HEK293 (cell line): ENCODE measurements around the gene GNG4.

Experiments
- YY1 ChIP-seq: fragments of 450-650 bp; formaldehyde crosslinking; IDR thresholded peaks from 2 replicates; pipeline ENCODE4 v1.5.1; 2018; ENCODE audit warnings: missing biosample characterization, missing genetic modification characterization
- ZBTB21 ChIP-seq: fragments of 450-650 bp; formaldehyde crosslinking; IDR thresholded peaks from 2 replicates; pipeline ENCODE4 v1.5.1; 2017; ENCODE audit warnings: missing biosample characterization, missing genetic modification characterization
- ZNF416 ChIP-seq: fragments of 450-650 bp; formaldehyde crosslinking; IDR thresholded peaks from 2 replicates; pipeline ENCODE4 v1.5.1; 2016; ENCODE audit warnings: missing biosample characterization, missing genetic modification characterization
- ZNF530 ChIP-seq: fragments of 450-650 bp; formaldehyde crosslinking; IDR thresholded peaks from 2 replicates; pipeline ENCODE4 v1.5.1; 2016; ENCODE audit warnings: low read depth, missing biosample characterization, missing genetic modification characterization
- ZNF776 ChIP-seq: fragments of 450-650 bp; formaldehyde crosslinking; IDR thresholded peaks from 2 replicates; pipeline ENCODE4 v1.5.0; 2017; ENCODE audit warnings: missing biosample characterization, missing genetic modification characterization, borderline replicate concordance
- TF ChIP-seq, protein P1 (sequence below): fragments of 450-650 bp; formaldehyde crosslinking; IDR thresholded peaks from 2 replicates; pipeline ENCODE4 v1.5.1; 2016; ENCODE audit warnings: missing biosample characterization, missing genetic modification characterization
- TF ChIP-seq, protein P2 (sequence below): fragments of 450-650 bp; formaldehyde crosslinking; IDR thresholded peaks from 2 replicates; pipeline ENCODE4 v1.5.1; 2016; ENCODE audit warnings: missing biosample characterization, missing genetic modification characterization, low read depth

DNA sequence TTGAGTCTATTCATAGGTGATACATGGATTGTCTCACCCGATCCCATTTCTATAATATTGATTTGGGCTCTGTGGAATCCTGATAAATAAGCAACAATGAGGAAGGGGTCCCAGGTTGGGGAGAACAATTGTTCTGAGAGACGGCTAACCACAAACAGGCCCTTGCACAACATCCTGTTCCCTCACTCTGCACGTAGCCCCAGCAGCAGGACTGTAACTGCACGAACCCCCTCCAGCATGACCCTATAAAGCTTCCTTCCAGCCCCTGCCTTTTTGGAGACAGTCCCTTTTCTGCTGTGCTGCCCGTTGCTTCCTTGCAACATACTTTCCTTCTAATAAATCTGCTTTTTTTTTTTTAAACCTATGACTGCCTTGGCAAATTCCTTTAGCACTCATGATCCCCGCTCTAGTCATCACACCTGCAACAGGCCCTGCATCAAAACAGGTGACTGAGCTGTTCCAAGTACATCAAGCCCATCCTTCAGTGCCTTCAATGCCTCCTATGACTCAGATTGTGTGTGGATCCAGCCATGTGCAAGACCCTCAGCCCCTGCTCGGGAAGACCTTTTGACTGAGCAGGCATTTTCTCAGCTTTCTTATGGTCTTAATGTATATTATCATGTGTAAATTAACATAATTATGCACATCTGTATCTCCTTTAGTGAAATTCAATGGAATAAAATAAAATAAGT, 81.6 kb downstream of the GNG4 start:
- TF ChIP-seq ZNF776: no peak
- TF ChIP-seq, protein P1, sequence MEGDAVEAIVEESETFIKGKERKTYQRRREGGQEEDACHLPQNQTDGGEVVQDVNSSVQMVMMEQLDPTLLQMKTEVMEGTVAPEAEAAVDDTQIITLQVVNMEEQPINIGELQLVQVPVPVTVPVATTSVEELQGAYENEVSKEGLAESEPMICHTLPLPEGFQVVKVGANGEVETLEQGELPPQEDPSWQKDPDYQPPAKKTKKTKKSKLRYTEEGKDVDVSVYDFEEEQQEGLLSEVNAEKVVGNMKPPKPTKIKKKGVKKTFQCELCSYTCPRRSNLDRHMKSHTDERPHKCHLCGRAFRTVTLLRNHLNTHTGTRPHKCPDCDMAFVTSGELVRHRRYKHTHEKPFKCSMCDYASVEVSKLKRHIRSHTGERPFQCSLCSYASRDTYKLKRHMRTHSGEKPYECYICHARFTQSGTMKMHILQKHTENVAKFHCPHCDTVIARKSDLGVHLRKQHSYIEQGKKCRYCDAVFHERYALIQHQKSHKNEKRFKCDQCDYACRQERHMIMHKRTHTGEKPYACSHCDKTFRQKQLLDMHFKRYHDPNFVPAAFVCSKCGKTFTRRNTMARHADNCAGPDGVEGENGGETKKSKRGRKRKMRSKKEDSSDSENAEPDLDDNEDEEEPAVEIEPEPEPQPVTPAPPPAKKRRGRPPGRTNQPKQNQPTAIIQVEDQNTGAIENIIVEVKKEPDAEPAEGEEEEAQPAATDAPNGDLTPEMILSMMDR (tag by site-specific recombination): no peak
- TF ChIP-seq ZNF530 (tag by site-specific recombination): no peak
- TF ChIP-seq, protein P2, sequence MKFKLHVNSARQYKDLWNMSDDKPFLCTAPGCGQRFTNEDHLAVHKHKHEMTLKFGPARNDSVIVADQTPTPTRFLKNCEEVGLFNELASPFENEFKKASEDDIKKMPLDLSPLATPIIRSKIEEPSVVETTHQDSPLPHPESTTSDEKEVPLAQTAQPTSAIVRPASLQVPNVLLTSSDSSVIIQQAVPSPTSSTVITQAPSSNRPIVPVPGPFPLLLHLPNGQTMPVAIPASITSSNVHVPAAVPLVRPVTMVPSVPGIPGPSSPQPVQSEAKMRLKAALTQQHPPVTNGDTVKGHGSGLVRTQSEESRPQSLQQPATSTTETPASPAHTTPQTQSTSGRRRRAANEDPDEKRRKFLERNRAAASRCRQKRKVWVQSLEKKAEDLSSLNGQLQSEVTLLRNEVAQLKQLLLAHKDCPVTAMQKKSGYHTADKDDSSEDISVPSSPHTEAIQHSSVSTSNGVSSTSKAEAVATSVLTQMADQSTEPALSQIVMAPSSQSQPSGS (tag by site-specific recombination): no peak
- TF ChIP-seq ZBTB21 (tag by site-specific recombination): no peak
- no peak for TF ChIP-seq ZNF416 (tag by site-specific recombination)
- TF ChIP-seq YY1: no peak
